Neural progenitor cell (in vitro differentiated cells): ENCODE measurements around the gene VTI1A. TPM values are rescaled to one million over a fixed set of nuclear protein-coding genes. Genes with fewer than 3 reads are reported as not detected.

Experiments used
- DNase-seq: peaks from one replicate; pipeline ENCODE4 v3.0.0-alpha.2; 2016; ENCODE audit warnings: low spot score
- H2AFZ ChIP-seq: fragments of 200-600 bp; sonication (generic); replicated peaks from 2 replicates; pipeline ENCODE4 v1.6.1; 2016; ENCODE audit warnings: antibody characterized with exemption
- H3F3A ChIP-seq: fragments of 200-600 bp; sonication (generic); 2 replicates; pipeline ENCODE4 v1.6.1; 2016; ENCODE audit warnings: antibody characterized with exemption, low read depth
- H3K27ac ChIP-seq: fragments of 200-600 bp; sonication (generic); 2 replicates; pipeline ENCODE4 v1.5.1; 2016; ENCODE audit warnings: mild to moderate bottlenecking
- H3K27me3 ChIP-seq: fragments of 200-600 bp; sonication (generic); 2 replicates; pipeline ENCODE4 v1.6.1; 2016; ENCODE audit warnings: mild to moderate bottlenecking, moderate library complexity
- H3K36me3 ChIP-seq: fragments of 200-600 bp; sonication (generic); 2 replicates; pipeline ENCODE4 v1.5.1; 2016
- H3K4me1 ChIP-seq: fragments of 200-600 bp; sonication (generic); 2 replicates; pipeline ENCODE4 v1.6.1; 2016; ENCODE audit warnings: mixed run types
- H3K4me2 ChIP-seq: fragments of 200-600 bp; sonication (generic); 2 replicates; pipeline ENCODE4 v1.6.1; 2016
- H3K4me3 ChIP-seq: fragments of 200-600 bp; sonication (generic); 2 replicates; pipeline ENCODE4 v1.5.1; 2016
- H3K79me2 ChIP-seq: fragments of 200-600 bp; sonication (generic); 2 replicates; pipeline ENCODE4 v1.6.1; 2016; ENCODE audit warnings: low read depth
- H3K9ac ChIP-seq: fragments of 200-600 bp; sonication (generic); 2 replicates; pipeline ENCODE4 v1.6.1; 2016
- H3K9me3 ChIP-seq: fragments of 200-600 bp; sonication (generic); 2 replicates; pipeline ENCODE4 v1.5.1; 2016; ENCODE audit warnings: low read depth
- H4K20me1 ChIP-seq: fragments of 200-600 bp; sonication (generic); 2 replicates; pipeline ENCODE4 v1.6.1; 2016; ENCODE audit warnings: low read depth
- H3K27ac Mint-ChIP-seq: 3 replicates; pipeline ENCODE4 v1.8.0; 2021; ENCODE audit warnings: mixed read lengths
- H3K27me3 Mint-ChIP-seq: 2 replicates; pipeline ENCODE4 v1.8.0; 2022; ENCODE audit warnings: low read depth, mild to moderate bottlenecking, inconsistent platforms, moderate library complexity, mixed read lengths; ENCODE audit not compliant: insufficient read depth
- H3K36me3 Mint-ChIP-seq: 3 replicates; pipeline ENCODE4 v1.8.0; 2021; ENCODE audit warnings: mixed read lengths
- H3K4me1 Mint-ChIP-seq: 3 replicates; pipeline ENCODE4 v1.8.0; 2021; ENCODE audit warnings: mixed read lengths
- H3K4me3 Mint-ChIP-seq: 3 replicates; pipeline ENCODE4 v1.8.0; 2021; ENCODE audit warnings: mild to moderate bottlenecking, moderate library complexity, mixed read lengths
- H3K9me3 Mint-ChIP-seq: 3 replicates; pipeline ENCODE4 v1.8.0; 2020; ENCODE audit warnings: mixed read lengths
- CTCF ChIP-seq: fragments of 200-600 bp; sonication (generic); IDR thresholded peaks from 2 replicates; pipeline ENCODE4 v1.5.1; 2017; ENCODE audit warnings: antibody characterized with exemption, mild to moderate bottlenecking
- EZH2 ChIP-seq: fragments of 200-600 bp; sonication (generic); IDR thresholded peaks from 2 replicates; pipeline ENCODE4 v1.6.1; 2017; ENCODE audit warnings: antibody characterized with exemption, mild to moderate bottlenecking, moderate library complexity
- EZH2phosphoT487 ChIP-seq: fragments of 200-600 bp; sonication (generic); IDR thresholded peaks from 2 replicates; pipeline ENCODE4 v1.6.1; 2017; ENCODE audit warnings: antibody characterized with exemption
- total RNA-seq: library from RNA; depleted of rRNA; stranded (reverse); fragments of >200 nt; gene quantifications from 2 replicates; pipeline ENCODE4 v1.2.3, GENCODE V29; 2015; ENCODE audit warnings: low replicate concordance

Gene VTI1A
- total RNA-seq, 1 donor from 2014 or later = 28.8 TPM

- Mint-ChIP-seq H3K4me1 (peaks cover 35% of the 10 kb centered on the region), H3K4me3 (no peak overlapping the region)
Measured at GRCh38 chr10:112783351-112784021, 336.5 kb downstream of the VTI1A start.

GRCh38 chr10:112784022-112784461, 337.0 kb downstream of the VTI1A start:
- Mint-ChIP-seq H3K4me3 (no peak overlapping the region), H3K27ac (no peak overlapping the region), H3K36me3 (no peaks in the 10 kb centered on the region), H3K4me1 (peaks cover 35% of the 10 kb centered on the region), H3K27me3 (peaks cover 5% of the 10 kb centered on the region), H3K9me3 (peaks cover 4% of the 10 kb centered on the region)
- Histone ChIP-seq H3K4me3 (no peak overlapping the region), H3K9me3 (no peaks in the 10 kb centered on the region), H3K79me2 (no peaks in the 10 kb centered on the region), H4K20me1 (no peaks in the 10 kb centered on the region), H2AFZ (no peak overlapping the region), H3F3A (no peaks in the 10 kb centered on the region), H3K27ac (no peak overlapping the region), H3K9ac (no peak overlapping the region), H3K27me3 (no peaks in the 10 kb centered on the region), H3K4me1 (peaks cover 16% of the 10 kb centered on the region), H3K36me3 (no peaks in the 10 kb centered on the region), H3K4me2 (no peak overlapping the region)
- DNase-seq = no peak
- TF ChIP-seq EZH2 = no peak
- TF ChIP-seq CTCF = no peak
- TF ChIP-seq EZH2phosphoT487 = no peak

More at GRCh38 chr10:112783351-112784021, 336.5 kb downstream of the VTI1A start:
- Histone ChIP-seq H3K79me2 (no peaks in the 10 kb centered on the region), H3K4me2 (no peak overlapping the region), H3K27ac (no peak overlapping the region), H3K4me1 (peaks cover 16% of the 10 kb centered on the region), H3K4me3 (no peak overlapping the region), H3K9ac (no peak overlapping the region), H3K36me3 (no peaks in the 10 kb centered on the region), H3K9me3 (no peaks in the 10 kb centered on the region), H3F3A (no peaks in the 10 kb centered on the region), H4K20me1 (no peaks in the 10 kb centered on the region), H3K27me3 (no peaks in the 10 kb centered on the region), H2AFZ (no peak overlapping the region)
- Mint-ChIP-seq H3K27me3 (peaks cover 5% of the 10 kb centered on the region), H3K9me3 (peaks cover under 1% of the 10 kb centered on the region), H3K36me3 (no peaks in the 10 kb centered on the region), H3K27ac (peak overlapping the region; percentile 21)
- peak; percentile 37 for DNase-seq
- TF ChIP-seq EZH2phosphoT487 (no peak), EZH2 (no peak), CTCF (no peak)

- H3K27ac ChIP-seq = no peak overlapping the region
- H3K9me3 ChIP-seq = no peaks in the 10 kb centered on the region
- peaks cover 8% of the 10 kb centered on the region for H3K9me3 Mint-ChIP-seq
- H3K4me1 ChIP-seq = peaks cover 16% of the 10 kb centered on the region
- H3K79me2 ChIP-seq = no peaks in the 10 kb centered on the region
- peak; percentile 42 for DNase-seq
- peaks cover 35% of the 10 kb centered on the region for H3K4me1 Mint-ChIP-seq
- H3K4me3 Mint-ChIP-seq = no peak overlapping the region
- no peaks in the 10 kb centered on the region for H3K36me3 ChIP-seq
- H4K20me1 ChIP-seq = no peaks in the 10 kb centered on the region
- H3K27me3 Mint-ChIP-seq = peaks cover 5% of the 10 kb centered on the region
- TF ChIP-seq CTCF = no peak
- no peak for TF ChIP-seq EZH2
- TF ChIP-seq EZH2phosphoT487 = no peak
- H3K4me3 ChIP-seq = no peak overlapping the region
- peak overlapping the region; percentile 18 for H3K4me2 ChIP-seq
- H3K27me3 ChIP-seq = no peaks in the 10 kb centered on the region
- H3K9ac ChIP-seq = no peak overlapping the region
- no peaks in the 10 kb centered on the region for H3K36me3 Mint-ChIP-seq
- H2AFZ ChIP-seq = no peak overlapping the region
- H3K27ac Mint-ChIP-seq = no peak overlapping the region
- H3F3A ChIP-seq = no peaks in the 10 kb centered on the region
Measured at GRCh38 chr10:112785089-112785488, 338.1 kb downstream of the VTI1A start.
